ENCODE measurements around the gene SLC4A3.
A peak's percentile ranks its signal among the peaks of the same experiment; 100 is the strongest.

The SLC4A3 gene

DNA sequence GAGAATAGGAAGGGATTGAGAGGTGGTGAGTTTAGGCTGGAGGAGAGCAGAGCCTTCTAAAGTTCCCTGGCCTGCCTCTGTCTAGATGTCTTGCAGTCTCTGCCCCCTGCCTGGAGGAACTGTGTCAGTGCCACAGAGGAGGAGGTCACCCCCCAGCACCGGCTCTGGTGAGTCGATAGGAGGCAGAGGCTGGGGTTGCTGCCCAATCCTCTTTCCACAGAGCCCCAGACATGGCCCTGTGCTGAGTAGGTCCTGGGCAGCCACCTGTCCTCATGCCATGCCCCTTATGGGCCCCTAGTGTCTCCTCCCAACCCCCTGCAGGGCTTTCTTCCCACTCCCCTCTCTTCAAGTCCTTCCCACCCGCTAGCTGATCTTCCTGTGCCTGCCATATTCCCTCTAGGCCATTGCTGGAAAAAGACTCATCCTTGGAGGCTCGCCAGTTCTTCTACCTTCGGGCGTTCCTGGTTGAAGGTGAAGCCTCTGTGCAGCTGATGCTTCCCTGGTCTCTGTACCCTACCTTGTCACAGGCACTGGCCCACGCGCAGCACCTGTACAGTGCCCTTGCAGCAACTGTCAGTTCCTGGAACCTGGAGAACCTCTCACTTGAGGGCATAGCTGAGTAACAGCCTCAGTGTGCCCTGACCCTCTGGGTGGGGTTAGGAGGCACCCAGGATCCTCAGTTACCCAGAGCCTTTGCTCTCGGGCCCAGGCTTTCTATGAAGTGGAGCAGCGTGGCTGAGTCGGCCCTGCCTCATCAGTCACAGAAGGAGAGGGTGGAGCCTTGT is 13.2 kb upstream of the SLC4A3 start:
- TF ChIP-seq CTCF (IDR thresholded peaks at IDR 0.05) = no peak
- Mint-ChIP-seq H3K27me3 (ENCODE audit: low read depth, poor library complexity) (peaks cover 1% of the 10 kb centered on the region), H3K4me1 (peaks cover 28% of the 10 kb centered on the region), H3K4me3 (no peak overlapping the region), H3K9me3 (no peaks in the 10 kb centered on the region), H3K36me3 (ENCODE audit: low read depth) (peaks cover 13% of the 10 kb centered on the region), H3K27ac (no peak overlapping the region)
- DNase-seq = no peak

- H3K27me3 Mint-ChIP-seq (ENCODE audit: low read depth, poor library complexity) = peaks cover 5% of the 10 kb centered on the region
- no peaks in the 10 kb centered on the region for H3K9me3 Mint-ChIP-seq
- DNase-seq = no peak
- H3K4me1 Mint-ChIP-seq = peaks cover 28% of the 10 kb centered on the region
- H3K4me3 Mint-ChIP-seq = no peak overlapping the region
- H3K27ac Mint-ChIP-seq = peak overlapping the region; percentile 60
- no peak for TF ChIP-seq CTCF (IDR thresholded peaks at IDR 0.05)
- H3K36me3 Mint-ChIP-seq (ENCODE audit: low read depth) = peaks cover 8% of the 10 kb centered on the region
Observed at GRCh38 chr2:219615036-219615435, 12.4 kb upstream of the SLC4A3 start.

DNA sequence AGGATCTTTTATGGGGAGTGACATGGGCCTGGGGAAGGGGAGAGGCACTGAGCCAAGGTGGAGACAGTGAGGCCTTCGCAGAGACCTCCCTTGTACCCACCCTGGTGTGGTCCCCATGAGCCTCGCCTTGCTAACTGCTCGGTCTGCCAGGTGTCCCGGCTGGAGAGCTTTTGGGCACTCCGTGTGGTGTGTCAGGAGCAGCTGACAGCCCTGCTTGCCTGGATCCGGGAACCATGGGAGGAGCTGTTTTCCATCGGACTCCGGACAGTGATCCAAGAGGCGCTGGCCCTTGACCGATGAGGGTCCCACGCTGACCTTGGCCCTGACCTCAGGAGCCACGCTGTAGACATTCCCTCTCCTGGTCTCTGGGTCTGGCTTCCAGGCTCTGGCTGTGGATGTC is 11.5 kb upstream of the SLC4A3 start:
- Mint-ChIP-seq H3K27ac (no peak overlapping the region), H3K9me3 (no peaks in the 10 kb centered on the region), H3K4me3 (no peak overlapping the region), H3K27me3 (ENCODE audit: low read depth, poor library complexity) (peaks cover 5% of the 10 kb centered on the region), H3K4me1 (peaks cover 28% of the 10 kb centered on the region), H3K36me3 (ENCODE audit: low read depth) (peaks cover 5% of the 10 kb centered on the region)
- no peak for DNase-seq
- no peak for TF ChIP-seq CTCF (IDR thresholded peaks at IDR 0.05)

DNA sequence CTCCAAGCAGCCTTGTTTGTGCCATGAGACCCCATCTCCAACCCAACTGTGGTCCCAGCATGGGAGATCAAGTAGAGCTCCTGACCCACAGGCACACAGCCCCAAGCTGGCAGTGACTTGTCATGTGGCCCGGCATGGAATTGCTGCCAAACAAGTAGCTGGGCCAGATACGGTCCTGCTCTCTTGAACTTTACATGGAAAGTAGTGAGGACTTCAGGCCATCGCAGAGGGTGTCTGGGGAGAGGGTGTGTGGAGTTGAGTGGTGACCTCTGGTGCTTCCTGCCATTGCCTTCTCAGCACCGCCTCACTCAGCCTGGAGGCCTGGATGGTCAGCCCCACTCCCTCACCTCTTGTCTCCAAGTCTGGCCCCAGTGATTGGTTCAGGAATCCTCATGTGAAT is 10.9 kb upstream of the SLC4A3 start:
- H3K4me1 Mint-ChIP-seq = peaks cover 28% of the 10 kb centered on the region
- no peak for DNase-seq
- peaks cover 11% of the 10 kb centered on the region for H3K27me3 Mint-ChIP-seq (ENCODE audit: low read depth, poor library complexity)
- no peak for TF ChIP-seq CTCF (IDR thresholded peaks at IDR 0.05)
- H3K9me3 Mint-ChIP-seq = no peaks in the 10 kb centered on the region
- no peaks in the 10 kb centered on the region for H3K36me3 Mint-ChIP-seq (ENCODE audit: low read depth)
- no peak overlapping the region for H3K4me3 Mint-ChIP-seq
- H3K27ac Mint-ChIP-seq = no peak overlapping the region

- Mint-ChIP-seq H3K9me3 (no peaks in the 10 kb centered on the region), H3K27me3 (ENCODE audit: low read depth, poor library complexity) (peaks cover 32% of the 10 kb centered on the region), H3K4me1 (peaks cover 18% of the 10 kb centered on the region), H3K36me3 (ENCODE audit: low read depth) (no peaks in the 10 kb centered on the region), H3K27ac (peak overlapping the region; percentile 64), H3K4me3 (no peak overlapping the region)
- DNase-seq = no peak
- TF ChIP-seq CTCF (IDR thresholded peaks at IDR 0.05) = no peak
Observed at GRCh38 chr2:219618733-219619122, 8.7 kb upstream of the SLC4A3 start.

- Mint-ChIP-seq H3K4me1 (peaks cover 18% of the 10 kb centered on the region), H3K4me3 (no peak overlapping the region), H3K36me3 (ENCODE audit: low read depth) (no peaks in the 10 kb centered on the region), H3K27me3 (ENCODE audit: low read depth, poor library complexity) (peaks cover 37% of the 10 kb centered on the region), H3K9me3 (no peaks in the 10 kb centered on the region), H3K27ac (peak overlapping the region; percentile 41)
- no peak for DNase-seq
- peak; percentile 21 for TF ChIP-seq CTCF (IDR thresholded peaks at IDR 0.05)
Observed at GRCh38 chr2:219619235-219619634, 8.2 kb upstream of the SLC4A3 start.

Data from nephron progenitor cell (in vitro differentiated cells).